ENCODE measurements around the gene RPLP1.

DNA sequence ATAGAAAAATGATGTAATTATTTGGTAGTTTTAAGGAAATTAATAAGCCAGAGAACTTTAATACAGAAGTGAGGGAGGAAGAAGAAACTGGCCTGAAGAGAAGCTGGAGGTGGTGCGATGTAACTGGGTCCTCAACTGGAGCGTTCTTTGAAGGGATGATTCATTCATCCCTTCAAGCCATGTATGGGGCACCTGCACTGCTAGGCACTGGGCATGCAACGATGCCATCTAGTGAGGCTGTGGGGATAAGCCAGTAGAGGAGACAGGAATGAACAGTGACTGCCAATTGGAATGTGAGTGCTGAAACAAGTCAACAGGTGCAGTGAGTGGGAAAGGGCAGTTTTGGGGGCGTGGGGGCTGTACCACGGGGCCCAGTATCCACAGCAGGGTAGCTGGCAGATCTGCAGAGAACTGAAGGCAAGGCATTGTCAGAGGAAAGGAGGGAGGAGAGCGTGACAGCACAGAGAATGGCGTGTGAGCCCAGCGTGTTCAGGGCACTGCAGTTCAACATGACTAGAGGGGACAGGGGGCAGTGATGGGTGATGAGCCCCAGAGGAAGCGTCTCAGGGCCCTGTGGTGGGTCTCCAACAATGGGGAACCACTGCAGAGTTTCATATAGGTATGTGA is 42.3 kb upstream of the RPLP1 start:
- TF ChIP-seq, protein P1, sequence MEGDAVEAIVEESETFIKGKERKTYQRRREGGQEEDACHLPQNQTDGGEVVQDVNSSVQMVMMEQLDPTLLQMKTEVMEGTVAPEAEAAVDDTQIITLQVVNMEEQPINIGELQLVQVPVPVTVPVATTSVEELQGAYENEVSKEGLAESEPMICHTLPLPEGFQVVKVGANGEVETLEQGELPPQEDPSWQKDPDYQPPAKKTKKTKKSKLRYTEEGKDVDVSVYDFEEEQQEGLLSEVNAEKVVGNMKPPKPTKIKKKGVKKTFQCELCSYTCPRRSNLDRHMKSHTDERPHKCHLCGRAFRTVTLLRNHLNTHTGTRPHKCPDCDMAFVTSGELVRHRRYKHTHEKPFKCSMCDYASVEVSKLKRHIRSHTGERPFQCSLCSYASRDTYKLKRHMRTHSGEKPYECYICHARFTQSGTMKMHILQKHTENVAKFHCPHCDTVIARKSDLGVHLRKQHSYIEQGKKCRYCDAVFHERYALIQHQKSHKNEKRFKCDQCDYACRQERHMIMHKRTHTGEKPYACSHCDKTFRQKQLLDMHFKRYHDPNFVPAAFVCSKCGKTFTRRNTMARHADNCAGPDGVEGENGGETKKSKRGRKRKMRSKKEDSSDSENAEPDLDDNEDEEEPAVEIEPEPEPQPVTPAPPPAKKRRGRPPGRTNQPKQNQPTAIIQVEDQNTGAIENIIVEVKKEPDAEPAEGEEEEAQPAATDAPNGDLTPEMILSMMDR (IDR thresholded peaks at IDR 0.05; ENCODE audit: low read depth, low read length, poor library complexity, severe bottlenecking) = no peak
- TF ChIP-seq EZH2phosphoT487 (IDR thresholded peaks at IDR 0.05; ENCODE audit: borderline replicate concordance, low read length) = no peak

Measured in DOHH2 (cell line).